Measurements from ENCODE around the gene TRPM2.

- TF ChIP-seq USF2 (IDR thresholded peaks at IDR 0.05; ENCODE audit: low read depth, low read length) (no peak), CTCF (conservative IDR thresholded peaks at IDR 0.05; ENCODE audit: low read depth, low read length) (no peak), SMC3 (IDR thresholded peaks at IDR 0.05; ENCODE audit: low read depth, low read length) (no peak), CEBPB (IDR thresholded peaks at IDR 0.05; ENCODE audit: low read depth, low read length) (no peak), FOS (IDR thresholded peaks at IDR 0.05; ENCODE audit: low read depth, low read length) (no peak), POLR2A (IDR thresholded peaks at IDR 0.05; ENCODE audit: low read depth, low read length) (no peak), RAD21 (IDR thresholded peaks at IDR 0.05; ENCODE audit: low read length) (no peak), MAZ (IDR thresholded peaks at IDR 0.05; ENCODE audit: borderline replicate concordance, low read depth, low read length) (no peak), BHLHE40 (IDR thresholded peaks at IDR 0.05; ENCODE audit: low read depth, low read length) (no peak), RCOR1 (IDR thresholded peaks at IDR 0.05; ENCODE audit: insufficient replicate concordance, low read length) (no peak)
Measured at GRCh38 chr21:44335266-44336059, 18.0 kb upstream of the TRPM2 start.

Measured in IMR-90 (cell line).